ENCODE data around the gene VSTM2A.

Gene VSTM2A

GRCh38 chr7:54544527-54545240, 2.5 kb downstream of the VSTM2A start:
- TF ChIP-seq CTCF (IDR thresholded peaks at IDR 0.05; ENCODE audit: low read depth, low read length) = no peak
- in situ Hi-C loops (cut with HindIII; ENCODE audit: low sequenced_read_pairs) = no loop called here
- DNase-seq (ENCODE audit: low read depth, low spot score) = no peak
- H3K4me3 ChIP-seq (ENCODE audit: low read depth, low read length) = no peak overlapping the region

- no peak overlapping the region for H3K4me3 ChIP-seq (ENCODE audit: low read depth, low read length)
- in situ Hi-C loops (cut with HindIII; ENCODE audit: low sequenced_read_pairs) = no loop called here
- TF ChIP-seq CTCF (IDR thresholded peaks at IDR 0.05; ENCODE audit: low read depth, low read length) = no peak
- no peak for DNase-seq (ENCODE audit: low read depth, low spot score)
Measured at GRCh38 chr7:54545241-54545563, 3.0 kb downstream of the VSTM2A start.

- H3K4me3 ChIP-seq (ENCODE audit: low read depth, low read length) = no peak overlapping the region
- no peak for DNase-seq (ENCODE audit: low read depth, low spot score)
- in situ Hi-C loops (cut with HindIII; ENCODE audit: low sequenced_read_pairs) = no loop called here
- peak; percentile 22 for TF ChIP-seq CTCF (IDR thresholded peaks at IDR 0.05; ENCODE audit: low read depth, low read length)
Measured at GRCh38 chr7:54546081-54546985, 4.2 kb downstream of the VSTM2A start.

GRCh38 chr7:54546986-54547314, 4.8 kb downstream of the VSTM2A start:
- no peak for DNase-seq (ENCODE audit: low read depth, low spot score)
- in situ Hi-C loops (cut with HindIII; ENCODE audit: low sequenced_read_pairs) = no loop called here
- no peak for TF ChIP-seq CTCF (IDR thresholded peaks at IDR 0.05; ENCODE audit: low read depth, low read length)
- H3K4me3 ChIP-seq (ENCODE audit: low read depth, low read length) = no peak overlapping the region

GRCh38 chr7:54550471-54550870, 8.3 kb downstream of the VSTM2A start:
- no peak for DNase-seq (ENCODE audit: low read depth, low spot score)
- no peak for TF ChIP-seq CTCF (IDR thresholded peaks at IDR 0.05; ENCODE audit: low read depth, low read length)
- no peak overlapping the region for H3K4me3 ChIP-seq (ENCODE audit: low read depth, low read length)
- in situ Hi-C loops (cut with HindIII; ENCODE audit: low sequenced_read_pairs) = no loop called here

GRCh38 chr7:54556121-54556520, 13.9 kb downstream of the VSTM2A start:
- no peak overlapping the region for H3K4me3 ChIP-seq (ENCODE audit: low read depth, low read length)
- TF ChIP-seq CTCF (IDR thresholded peaks at IDR 0.05; ENCODE audit: low read depth, low read length) = no peak
- in situ Hi-C loops (cut with HindIII; ENCODE audit: low sequenced_read_pairs) = no loop called here
- DNase-seq (ENCODE audit: low read depth, low spot score) = no peak
